ELF-1 (cell line): Measurements from ENCODE around the gene ASS1.
A peak's percentile ranks its signal among the peaks of the same experiment; 100 is the strongest.

Source experiments
- DNase-seq: peaks from one replicate; pipeline ENCODE4 v3.0.0-alpha.2; 2016; ENCODE audit warnings: low read depth, low spot score

ASS1 gene

GRCh38 chr9:130527651-130528310, 83.0 kb downstream of the ASS1 start:
- no peak for DNase-seq

DNA sequence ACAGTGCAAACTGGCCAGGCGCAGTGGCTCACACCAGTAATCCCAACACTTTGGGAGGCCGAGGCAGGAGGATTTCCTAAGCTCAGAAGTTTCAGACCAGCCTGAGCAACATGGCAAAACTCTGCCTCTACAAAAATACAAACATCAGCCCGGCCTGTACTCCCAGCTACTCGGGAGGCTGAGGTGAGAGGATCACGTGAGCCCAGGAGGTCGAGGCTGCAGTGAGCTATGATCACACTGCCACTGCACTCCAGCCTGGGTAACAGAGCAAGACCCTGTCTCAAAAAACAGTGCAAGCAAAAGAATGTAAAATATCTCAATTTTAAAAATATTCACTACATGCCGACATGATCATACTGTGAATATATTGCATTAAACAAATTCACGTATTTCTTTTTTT, 83.9 kb downstream of the ASS1 start:
- no peak for DNase-seq

GRCh38 chr9:130530938-130531337, 86.2 kb downstream of the ASS1 start:
- DNase-seq, result no peak

- peak; percentile 44 for DNase-seq
Observed at GRCh38 chr9:130531670-130532069, 86.9 kb downstream of the ASS1 start.

GRCh38 chr9:130532426-130533080, 87.8 kb downstream of the ASS1 start:
- peak; percentile 75 for DNase-seq

- DNase-seq, result peak; percentile 60
Observed at GRCh38 chr9:130535818-130536521, 91.2 kb downstream of the ASS1 start.

DNA sequence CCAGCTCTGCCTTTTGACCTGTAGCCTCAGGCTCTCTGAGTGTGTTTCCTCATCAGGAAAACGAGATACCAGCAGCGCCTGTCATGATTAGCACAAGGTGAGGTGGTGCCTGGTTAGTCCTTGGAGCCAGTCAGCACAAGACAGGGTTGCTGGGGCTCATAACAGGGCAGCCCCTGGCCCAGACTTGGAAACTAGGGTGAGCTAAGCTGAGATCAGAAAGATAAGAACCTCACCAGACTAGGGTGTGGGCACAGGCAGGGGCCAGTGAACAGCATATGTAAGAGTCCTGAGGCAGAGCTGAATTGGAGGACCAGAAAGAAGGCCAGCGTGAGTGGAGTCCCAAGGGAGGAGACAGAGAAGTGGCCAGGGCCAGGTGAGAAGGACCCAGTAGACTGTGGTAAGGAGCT, 91.9 kb downstream of the ASS1 start:
- peak; percentile 53 for DNase-seq

DNA sequence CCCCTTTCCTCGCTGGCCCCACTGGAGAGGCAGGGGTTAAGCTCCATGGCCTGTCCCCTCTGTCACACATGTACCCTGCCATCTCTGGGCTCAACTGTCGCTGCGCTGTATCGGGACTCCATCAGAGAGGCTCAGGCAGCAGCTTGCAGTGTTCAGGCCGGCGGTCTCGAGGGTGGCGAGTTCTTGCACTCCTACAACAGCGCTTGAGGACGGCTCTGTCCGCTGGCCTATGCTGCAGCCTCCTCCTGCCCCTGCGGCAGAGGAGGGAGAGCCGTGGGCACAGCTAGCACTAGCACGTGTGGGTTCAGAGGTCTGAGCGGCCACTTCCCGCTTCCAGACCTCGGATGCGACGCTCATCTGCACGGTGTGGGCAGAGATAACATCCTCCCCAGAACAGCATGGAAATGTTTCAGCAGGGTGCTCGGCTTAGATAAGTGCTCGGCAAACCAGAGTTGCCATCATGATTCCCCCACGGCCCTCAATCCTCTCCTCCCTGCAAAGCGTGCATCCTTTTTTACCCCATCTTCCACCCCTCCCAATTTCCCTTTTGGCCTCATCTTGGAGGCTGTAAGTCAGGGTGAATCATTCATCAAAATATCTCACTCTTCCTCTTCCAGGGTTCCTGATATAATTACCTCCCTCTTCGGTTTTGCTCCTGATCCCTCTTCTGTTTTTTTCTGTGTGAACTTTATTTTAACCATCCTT, 92.7 kb downstream of the ASS1 start:
- DNase-seq, result no peak

DNA sequence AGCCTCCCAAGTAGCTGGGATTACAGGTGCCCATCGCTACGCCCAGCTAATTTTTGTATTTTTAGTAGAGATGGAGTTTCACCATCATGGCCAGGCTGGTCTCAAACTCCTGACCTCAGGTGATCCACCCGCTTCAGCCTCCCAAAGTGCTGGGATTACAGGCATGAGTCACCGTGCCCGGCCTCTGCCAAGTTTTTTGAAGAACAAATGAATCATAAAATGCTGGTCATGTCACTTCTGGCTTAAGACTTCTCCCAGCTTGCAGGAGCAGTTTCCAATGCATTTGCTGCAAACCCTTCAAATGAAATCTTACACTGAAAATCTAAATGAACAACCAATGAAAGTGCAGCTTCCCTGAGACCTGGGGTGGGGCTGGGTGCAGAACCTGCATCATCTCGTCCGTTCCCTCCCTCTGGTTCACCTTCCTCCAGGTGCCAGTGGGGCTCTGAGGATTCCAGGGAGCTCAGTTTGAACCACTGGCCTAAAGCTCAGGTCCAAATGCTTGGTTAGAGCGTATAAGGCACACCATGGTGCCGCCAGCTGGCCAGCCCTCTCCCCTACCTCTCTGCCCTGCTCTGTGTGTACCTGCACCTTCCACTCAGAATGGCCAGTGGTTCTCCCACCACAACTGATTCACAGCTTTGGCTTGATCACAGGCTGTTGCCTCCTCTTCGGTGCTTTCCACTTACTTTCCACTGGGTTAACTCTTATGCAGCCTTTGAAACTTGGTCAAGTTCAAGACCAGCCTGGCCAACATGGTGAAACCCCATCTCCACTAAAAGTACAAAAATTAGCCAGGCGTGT, 94.9 kb downstream of the ASS1 start:
- DNase-seq, result no peak

DNA sequence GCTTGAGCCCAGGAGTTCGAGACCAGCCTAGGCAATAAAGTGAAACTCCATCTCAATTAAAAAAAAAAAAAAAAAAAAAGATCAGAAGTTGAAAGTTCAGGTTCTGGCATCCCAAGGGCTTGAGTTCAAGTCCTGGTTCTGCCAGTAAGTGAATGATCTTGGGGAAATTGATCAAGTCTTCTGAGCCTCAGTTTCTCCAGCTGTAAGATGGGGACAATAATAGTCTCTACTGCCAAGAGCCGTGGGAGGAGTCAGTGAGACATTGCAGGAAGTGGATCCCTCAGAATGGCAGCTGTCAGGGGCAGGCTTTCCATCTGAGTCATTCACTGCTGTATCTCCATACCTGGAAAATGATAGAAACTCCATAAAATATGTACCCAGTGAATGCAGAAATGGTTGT, 96.8 kb downstream of the ASS1 start:
- no peak for DNase-seq

- DNase-seq, result no peak
Observed at GRCh38 chr9:130542038-130542437, 97.3 kb downstream of the ASS1 start.

GRCh38 chr9:130542457-130543228, 97.9 kb downstream of the ASS1 start:
- no peak for DNase-seq

DNA sequence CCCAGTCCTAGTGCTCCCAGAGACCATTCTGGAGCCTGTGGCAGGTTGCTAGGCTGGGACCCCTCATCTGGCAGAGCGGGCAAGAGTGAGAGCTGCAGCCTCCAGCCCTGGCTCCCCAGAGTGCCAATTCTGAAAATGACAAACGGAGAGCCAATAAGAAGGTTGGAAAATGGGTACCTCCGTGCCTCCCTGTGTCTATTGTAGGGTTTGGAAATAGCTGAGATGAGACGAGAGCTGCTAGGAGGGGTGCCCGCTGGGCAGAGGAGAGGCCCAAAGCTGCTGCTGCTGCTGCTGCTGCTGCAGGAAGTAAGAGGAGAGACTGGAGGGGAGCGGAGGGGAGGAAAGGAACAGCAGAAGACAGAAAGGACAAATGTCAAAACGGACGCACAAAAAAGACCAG, 98.6 kb downstream of the ASS1 start:
- DNase-seq, result no peak

- DNase-seq, result no peak
Observed at GRCh38 chr9:130543859-130544258, 99.1 kb downstream of the ASS1 start.

- no peak for DNase-seq
Observed at GRCh38 chr9:130544364-130544763, 99.6 kb downstream of the ASS1 start.

GRCh38 chr9:130548103-130548502, 103.3 kb downstream of the ASS1 start:
- no peak for DNase-seq

DNA sequence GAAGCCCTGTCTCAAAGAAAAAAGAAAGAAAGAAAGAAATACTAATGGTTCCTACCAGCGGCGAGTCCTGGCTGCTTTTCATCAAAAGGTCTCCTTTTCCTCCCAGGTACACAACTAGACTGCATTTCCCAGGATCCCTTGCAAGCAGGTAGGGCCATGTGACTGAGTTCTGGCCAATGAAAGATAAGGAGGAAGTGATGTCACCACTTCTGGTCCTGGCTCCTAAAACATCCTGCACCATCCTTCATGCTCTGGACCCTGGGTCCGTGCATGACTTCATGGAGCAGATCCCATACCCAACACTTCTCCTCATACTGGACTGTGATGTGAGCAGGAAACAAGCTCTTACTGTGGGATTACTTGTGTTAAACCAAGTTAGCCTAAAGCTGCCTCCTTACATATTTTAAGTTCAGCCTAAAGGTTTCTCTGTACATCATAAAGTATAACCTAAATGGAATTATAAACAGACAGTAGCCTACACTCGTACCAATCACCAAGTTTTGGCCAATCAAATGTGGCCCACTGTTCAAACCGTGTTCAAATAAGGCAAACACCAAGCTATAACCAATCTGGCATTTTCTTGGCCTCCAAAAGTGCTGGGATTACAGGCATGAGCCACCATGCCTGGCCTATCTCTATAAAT, 104.5 kb downstream of the ASS1 start:
- no peak for DNase-seq
